ENCODE measurements around the gene C5orf58. TPM values are rescaled to one million over a fixed set of nuclear protein-coding genes. Genes with fewer than 3 reads are reported as not detected.

The C5orf58 gene
- total and polyA plus RNA-seq, 8 donors = 0.34 to 0.72 (median 0.43) TPM; not detected in 2

- H3K4me3 ChIP-seq = no peak overlapping the region
- intact Hi-C loops (cut with DNase I) = no loop called here
- peaks cover 0 to 100% of the 10 kb centered on the region in 2 donors for H3K36me3 ChIP-seq
- no peak for ATAC-seq
- H3K27me3 ChIP-seq = no peaks in the 10 kb centered on the region
- no peak overlapping the region for H3K27ac ChIP-seq
- no peaks in the 10 kb centered on the region for H3K9me3 ChIP-seq
- no peak for DNase-seq
- no peak for TF ChIP-seq CTCF (IDR thresholded peaks at IDR 0.05)
- peaks cover 0 to 10% of the 10 kb centered on the region in 2 donors for H3K4me1 ChIP-seq
Observed at GRCh38 chr5:170261528-170262043, 28.8 kb downstream of the C5orf58 start.

GRCh38 chr5:170262061-170263045 is 29.6 kb downstream of the C5orf58 start:
- Histone ChIP-seq H3K27me3 (no peaks in the 10 kb centered on the region), H3K4me3 (no peak overlapping the region), H3K4me1 (peaks cover 0 to 16% of the 10 kb centered on the region in 2 donors), H3K27ac (no peak overlapping the region), H3K9me3 (no peaks in the 10 kb centered on the region), H3K36me3 (peaks cover 0 to 100% of the 10 kb centered on the region in 2 donors)
- intact Hi-C loops (cut with DNase I) = no loop called here
- ATAC-seq (no peak), DNase-seq (no peak)
- TF ChIP-seq CTCF (IDR thresholded peaks at IDR 0.05) = no peak

DNA sequence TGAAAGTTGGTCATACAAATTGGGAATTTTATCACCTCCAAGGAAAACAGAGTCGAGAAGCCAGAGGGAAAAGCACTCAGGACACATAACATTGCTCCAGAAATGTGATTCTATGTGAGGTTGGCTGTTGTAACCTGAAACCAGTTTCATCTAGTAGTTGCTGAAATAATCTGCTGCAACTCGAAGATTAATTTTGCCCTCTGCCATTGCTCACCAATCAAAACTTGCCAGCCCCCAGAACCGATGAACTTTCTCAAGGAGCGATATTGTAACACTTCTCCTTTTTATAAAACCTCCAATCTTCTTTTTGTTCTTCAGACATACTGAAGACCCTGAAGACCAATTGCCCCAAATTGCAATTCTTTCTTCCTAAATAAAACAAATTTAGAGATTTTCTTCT is 31.1 kb downstream of the C5orf58 start:
- Histone ChIP-seq H3K4me3 (no peak overlapping the region), H3K27me3 (no peaks in the 10 kb centered on the region), H3K27ac (peak overlapping the region in 1 of 2 donors; percentile 8), H3K36me3 (peaks cover 0 to 95% of the 10 kb centered on the region in 2 donors), H3K4me1 (peaks cover 5 to 31% of the 10 kb centered on the region in 2 donors), H3K9me3 (no peaks in the 10 kb centered on the region)
- no peak for TF ChIP-seq CTCF (IDR thresholded peaks at IDR 0.05)
- ATAC-seq (no peak), DNase-seq (no peak)
- intact Hi-C loops (cut with DNase I) = no loop called here

DNA sequence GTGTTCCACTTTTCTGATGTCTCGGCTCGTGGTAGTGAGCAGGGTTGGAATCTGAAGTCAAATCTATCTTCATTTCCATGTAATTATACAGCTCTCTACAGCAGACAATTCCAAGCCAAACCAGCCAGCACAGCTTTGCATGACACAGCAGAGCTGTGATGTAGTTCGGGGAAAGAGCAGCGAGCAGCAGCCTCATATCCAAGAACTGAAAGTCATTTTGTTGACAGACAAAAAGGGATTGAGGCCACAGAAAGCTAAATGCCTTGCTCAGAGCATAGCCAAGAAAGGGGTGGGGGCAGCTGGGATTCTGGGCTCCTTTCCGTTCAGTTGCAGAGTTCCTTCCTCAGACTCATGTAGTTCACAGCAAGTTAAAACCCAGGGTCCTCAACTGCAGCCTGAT is 32.7 kb downstream of the C5orf58 start:
- peak; percentile 40 for ATAC-seq

More for the DNA sequence above, 32.7 kb downstream of the C5orf58 start:
- no peaks in the 10 kb centered on the region for H3K27me3 ChIP-seq
- peaks cover 5 to 48% of the 10 kb centered on the region in 2 donors for H3K4me1 ChIP-seq
- intact Hi-C loops (cut with DNase I) = no loop called here
- peaks cover 0 to 89% of the 10 kb centered on the region in 2 donors for H3K36me3 ChIP-seq
- TF ChIP-seq CTCF (IDR thresholded peaks at IDR 0.05) = no peak
- H3K9me3 ChIP-seq = no peaks in the 10 kb centered on the region
- DNase-seq = peak in 2 of 4 donors; percentile 86 to 91
- H3K4me3 ChIP-seq = no peak overlapping the region
- peak overlapping the region in 1 of 2 donors; percentile 28 for H3K27ac ChIP-seq

Measured in left lung (tissue), 10 donors.